A549 (cell line): Measurements from ENCODE around the gene IFNA2. TPM values are rescaled to one million over a fixed set of nuclear protein-coding genes. Genes with fewer than 3 reads are reported as not detected.

Experiments used
- ATAC-seq, 2 experiments: fragments of 200-7000 bp in 1 of 2; fragments of >200 bp in 1 of 2; cut with Nextera tagmentation in 1 of 2; cut with Tn5 transposase in 1 of 2; 3 replicates each; pipeline versions ENCODE4 v1.8.0 to v1.9.1; 2018 to 2020; ENCODE audit warnings: mild to moderate bottlenecking in 1 of 2, moderate library complexity in 1 of 2
- CTCF ChIA-PET: fragments of 300-600 bp; sonication (Branson Sonifier 250); formaldehyde crosslinking; extraction: SDS; loops from one replicate; lab custom pipeline; 2021; ENCODE audit warnings: antibody characterized with exemption, inconsistent platforms; lab: Yijun Ruan, JAX
- POLR2A ChIA-PET: fragments of 350-600 bp; formaldehyde crosslinking; extraction: SDS; loops from one replicate; lab custom pipeline; 2021; ENCODE audit warnings: antibody characterized with exemption, inconsistent platforms; lab: Yijun Ruan, JAX
- DNase-seq, 2 experiments: peaks; one replicate each; pipeline versions ENCODE4 v3.0.0 to v3.0.0-alpha.2; 2011 to 2016; ENCODE audit warnings: low read depth in 1 of 2, low spot score in 1 of 2
- FAIRE-seq: peaks from 2 replicates; lab custom pipeline; 2011; peaks lifted over from hg19 to GRCh38; lab: Jason Lieb, UNC
- H3K27ac ChIP-seq, 2 experiments: fragments of >200 bp; sonication (Bioruptor Twin); formaldehyde crosslinking; 3 replicates each; pipeline ENCODE4 v1.5.1; 2016 to 2017
- H3K4me1 ChIP-seq: fragments of >200 bp; sonication (Bioruptor Twin); formaldehyde crosslinking; 3 replicates; pipeline ENCODE4 v1.6.1; 2016
- H3K4me2 ChIP-seq: fragments of >200 bp; sonication (Bioruptor Twin); formaldehyde crosslinking; 3 replicates; pipeline ENCODE4 v1.6.1; 2016
- H3K4me3 ChIP-seq: fragments of >200 bp; sonication (Bioruptor Twin); formaldehyde crosslinking; 3 replicates; pipeline ENCODE4 v1.5.1; 2016
- H3K9me3 ChIP-seq: fragments of >200 bp; sonication (Bioruptor Twin); formaldehyde crosslinking; 3 replicates; pipeline ENCODE4 v1.6.1; 2016
- BHLHE40 ChIP-seq: IDR thresholded peaks from 2 replicates; pipeline ENCODE4 v1.6.1; 2012; ENCODE audit warnings: low read depth, low read length, inconsistent platforms
- CBX2 ChIP-seq: fragments of 200-600 bp; sonication (generic); IDR thresholded peaks from 2 replicates; pipeline ENCODE4 v1.6.1; 2016; ENCODE audit warnings: low read depth, mild to moderate bottlenecking, borderline replicate concordance
- EHF ChIP-seq: fragments of 250-450 bp; sonication (Bioruptor Pico); IDR thresholded peaks from 2 replicates; pipeline ENCODE4 v1.5.0; 2020; ENCODE audit warnings: mild to moderate bottlenecking
- EHMT2 ChIP-seq: fragments of 200-600 bp; sonication (generic); IDR thresholded peaks from 2 replicates; pipeline ENCODE4 v1.6.1; 2016; ENCODE audit warnings: antibody characterized with exemption, low read depth, mild to moderate bottlenecking, moderate library complexity
- ESRRA ChIP-seq: fragments of 150-350 bp; IDR thresholded peaks from 2 replicates; pipeline ENCODE4 v1.6.1; 2014; ENCODE audit warnings: mild to moderate bottlenecking, low read length, borderline replicate concordance
- GATA3 ChIP-seq: IDR thresholded peaks from 2 replicates; pipeline ENCODE4 v1.6.1; 2012; ENCODE audit warnings: borderline replicate concordance
- HDAC2 ChIP-seq: fragments of 200-600 bp; sonication (generic); IDR thresholded peaks from 2 replicates; pipeline ENCODE4 v1.6.1; 2016
- HOXA7 ChIP-seq: fragments of 250-450 bp; sonication (Bioruptor Pico); IDR thresholded peaks from 2 replicates; pipeline ENCODE4 v1.5.0; 2020; ENCODE audit warnings: mild to moderate bottlenecking, moderate library complexity
- JUNB ChIP-seq: fragments of >200 bp; sonication (Bioruptor Twin); formaldehyde crosslinking; IDR thresholded peaks from 2 replicates; pipeline ENCODE4 v1.6.1; 2016
- KDM1A ChIP-seq: fragments of 200-600 bp; sonication (generic); IDR thresholded peaks from 2 replicates; pipeline ENCODE4 v1.6.1; 2016; ENCODE audit warnings: low read depth, mild to moderate bottlenecking
- MAFK ChIP-seq: fragments of 450-650 bp; IDR thresholded peaks from 2 replicates; pipeline ENCODE4 v1.6.1; 2014; ENCODE audit not compliant: partially characterized antibody
- MAZ ChIP-seq: fragments of 150-350 bp; IDR thresholded peaks from 2 replicates; pipeline ENCODE4 v1.6.1; 2014; ENCODE audit warnings: antibody characterized with exemption, low read depth, low read length, borderline replicate concordance
- MYC ChIP-seq: IDR thresholded peaks from 2 replicates; pipeline ENCODE4 v1.6.1; 2012; ENCODE audit warnings: mild to moderate bottlenecking, inconsistent platforms, low read length, improper control_type of control experiment, borderline replicate concordance
- NFE2L2 ChIP-seq: fragments of 150-350 bp; conservative IDR thresholded peaks from 2 replicates; pipeline ENCODE4 v1.6.1; 2014; ENCODE audit warnings: low read length
- PHF8 ChIP-seq: fragments of 200-600 bp; sonication (generic); IDR thresholded peaks from 2 replicates; pipeline ENCODE4 v1.6.1; 2016; ENCODE audit warnings: low read depth, mild to moderate bottlenecking, antibody characterized with exemption, moderate library complexity, borderline replicate concordance
- POLR2AphosphoS2 ChIP-seq: conservative IDR thresholded peaks from 2 replicates; pipeline ENCODE4 v1.6.1; 2012; ENCODE audit warnings: low read length, improper control_type of control experiment, inconsistent platforms
- RARB ChIP-seq: fragments of 250-450 bp; sonication (Bioruptor Pico); IDR thresholded peaks from 2 replicates; pipeline ENCODE4 v1.8.0; 2021; ENCODE audit warnings: mild to moderate bottlenecking, moderate library complexity
- RCOR1 ChIP-seq: fragments of 150-350 bp; IDR thresholded peaks from 2 replicates; pipeline ENCODE4 v1.6.1; 2014; ENCODE audit warnings: antibody characterized with exemption, low read length, low read depth
- TFCP2L1 ChIP-seq: fragments of 250-450 bp; sonication (Bioruptor Pico); IDR thresholded peaks from 2 replicates; pipeline ENCODE4 v1.5.0; 2021; ENCODE audit warnings: mild to moderate bottlenecking
- ZNF302 ChIP-seq: fragments of 250-450 bp; sonication (Bioruptor Pico); IDR thresholded peaks from 2 replicates; pipeline ENCODE4 v1.9.0; 2021; ENCODE audit warnings: inconsistent platforms, mild to moderate bottlenecking, moderate library complexity
- WGBS: methylation state at CpG from one replicate; pipeline ENCODE4 v1.1.6; 2017; ENCODE audit errors: missing lambda C conversion rate; 5-methylcytosine and 5-hydroxymethylcytosine counted together
- polyA plus RNA-seq, 4 experiments: library from polyadenylated mRNA; depleted of rRNA in 3 of 4; stranded (reverse); fragments of >200 nt; fragmentation: RNase III in 1 of 4; extraction: RNeasy Plus Mini Kit Qiagen cat#74134 plus additional on column Dnase treatment in 1 of 4; gene quantifications; 2 replicates in 3 of 4; 3 replicates in 1 of 4; pipeline ENCODE4 v1.2.3, GENCODE V29; 2011 to 2017
- TF ChIP-seq, protein P1 (sequence below): fragments of 150-350 bp; IDR thresholded peaks from 2 replicates; pipeline ENCODE4 v1.6.1; 2014; ENCODE audit warnings: low read depth, mild to moderate bottlenecking, low read length
- TF ChIP-seq, protein P2 (sequence below): IDR thresholded peaks from 2 replicates; pipeline ENCODE4 v1.6.1; 2012
- TF ChIP-seq, protein P3 (sequence below): fragments of >200 bp; sonication (Bioruptor Twin); formaldehyde crosslinking; IDR thresholded peaks from 3 replicates; pipeline ENCODE4 v1.6.1; 2016
- TF ChIP-seq, protein P4 (sequence below): IDR thresholded peaks from 2 replicates; pipeline ENCODE4 v1.6.1; 2012
- TF ChIP-seq, protein P5 (sequence below): fragments of >200 bp; sonication (Bioruptor Twin); formaldehyde crosslinking; IDR thresholded peaks from 3 replicates; pipeline ENCODE4 v1.5.1; 2016
- TF ChIP-seq, protein P6 (sequence below): fragments of 450-650 bp; IDR thresholded peaks from 2 replicates; pipeline ENCODE4 v1.6.1; 2014; ENCODE audit warnings: antibody characterized with exemption
- TF ChIP-seq, protein P7 (sequence below): fragments of 250-450 bp; sonication (Bioruptor Pico); IDR thresholded peaks from 2 replicates; pipeline ENCODE4 v1.5.0; 2020; ENCODE audit warnings: low read depth, mild to moderate bottlenecking, moderate library complexity

IFNA2 gene
- polyA plus RNA-seq, 2 of the 4 experiments (the other 2 are of a cell fraction): not detected

DNA sequence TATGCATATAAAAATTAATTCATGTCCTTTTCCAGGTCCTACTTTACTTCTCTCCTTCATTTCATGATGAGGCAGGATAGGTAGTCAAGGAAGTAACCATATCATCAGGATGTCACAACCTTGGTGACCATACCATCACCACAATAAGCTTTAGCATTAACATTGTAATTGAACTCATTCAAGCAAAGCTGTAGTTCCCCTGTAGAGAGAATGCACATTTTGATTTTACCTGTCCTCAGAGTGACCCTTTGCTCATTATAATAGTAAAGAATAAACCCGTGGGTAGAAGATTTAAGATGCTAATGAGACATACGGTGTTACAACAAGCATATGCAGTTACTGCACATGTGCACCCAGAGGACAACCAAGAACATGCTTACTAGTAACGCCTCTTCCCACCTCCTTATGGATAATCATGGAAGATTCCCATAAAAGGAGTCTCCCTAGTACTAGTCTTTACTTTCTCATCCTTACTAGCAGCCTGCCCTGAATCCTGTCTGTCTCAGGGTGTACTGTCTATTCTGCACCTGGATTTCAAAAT lies 36.7 kb downstream of the IFNA2 start:
- Histone ChIP-seq H3K4me3 (no peak overlapping the region), H3K27ac (no peak overlapping the region), H3K9me3 (peaks cover 8% of the 10 kb centered on the region; the same call in 2 of the 3 replicates), H3K4me2 (no peak overlapping the region), H3K4me1 (no peaks in the 10 kb centered on the region)
- 10% methylated on average over 3 of the region's 3 CpGs for WGBS
- DNase-seq (no peak), FAIRE-seq (no peak), ATAC-seq (no peak)
- POLR2A ChIA-PET: no interaction called here
- TF ChIP-seq RCOR1: no peak
- CTCF ChIA-PET: interaction anchor here (2.1 kb wide), 1 partner anchor 9 kb away, joined by 5 read pairs; no protein-coding TSS in a partner anchor

DNA sequence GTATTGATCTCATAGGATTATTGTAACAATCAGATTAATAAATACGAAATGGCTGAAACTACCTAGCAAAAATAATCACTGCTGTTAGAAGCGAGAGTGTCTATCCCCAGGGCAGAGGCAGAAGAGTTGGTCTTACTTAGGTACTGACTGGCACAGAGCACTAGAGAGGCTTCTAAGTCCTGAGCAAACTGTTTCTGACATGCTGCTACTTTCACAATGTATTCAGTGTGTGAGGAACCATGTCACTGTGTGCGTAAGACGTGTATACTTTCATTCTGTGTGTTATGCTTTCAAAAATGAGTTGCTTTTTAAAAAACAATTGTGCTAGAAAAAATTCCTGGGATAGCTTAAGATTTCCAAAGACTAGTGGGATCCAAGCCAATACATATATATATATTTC lies 44.5 kb downstream of the IFNA2 start:
- FAIRE-seq (no peak), ATAC-seq (no peak), DNase-seq (no peak)
- ChIA-PET CTCF (interaction anchor here (1.0 to 2.0 kb wide), 3 partner anchors 14 to 448 kb away, joined by 3 to 9 read pairs (median 4); no protein-coding TSS in a partner anchor), POLR2A (no interaction called here)
- peaks cover 3% of the 10 kb centered on the region; the same call in 1 of the 3 replicates for H3K4me1 ChIP-seq
- H3K4me3 ChIP-seq: no peak overlapping the region
- peaks cover 8% of the 10 kb centered on the region; the same call in 2 of the 3 replicates for H3K9me3 ChIP-seq
- 60% methylated on average over 4 of the region's 4 CpGs for WGBS
- no peak overlapping the region for H3K4me2 ChIP-seq
- TF ChIP-seq, protein P1, sequence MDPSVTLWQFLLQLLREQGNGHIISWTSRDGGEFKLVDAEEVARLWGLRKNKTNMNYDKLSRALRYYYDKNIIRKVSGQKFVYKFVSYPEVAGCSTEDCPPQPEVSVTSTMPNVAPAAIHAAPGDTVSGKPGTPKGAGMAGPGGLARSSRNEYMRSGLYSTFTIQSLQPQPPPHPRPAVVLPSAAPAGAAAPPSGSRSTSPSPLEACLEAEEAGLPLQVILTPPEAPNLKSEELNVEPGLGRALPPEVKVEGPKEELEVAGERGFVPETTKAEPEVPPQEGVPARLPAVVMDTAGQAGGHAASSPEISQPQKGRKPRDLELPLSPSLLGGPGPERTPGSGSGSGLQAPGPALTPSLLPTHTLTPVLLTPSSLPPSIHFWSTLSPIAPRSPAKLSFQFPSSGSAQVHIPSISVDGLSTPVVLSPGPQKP: no peak
- no peak for TF ChIP-seq EHMT2
- TF ChIP-seq MAFK: no peak
- no peak for TF ChIP-seq JUNB
- TF ChIP-seq, protein P2, sequence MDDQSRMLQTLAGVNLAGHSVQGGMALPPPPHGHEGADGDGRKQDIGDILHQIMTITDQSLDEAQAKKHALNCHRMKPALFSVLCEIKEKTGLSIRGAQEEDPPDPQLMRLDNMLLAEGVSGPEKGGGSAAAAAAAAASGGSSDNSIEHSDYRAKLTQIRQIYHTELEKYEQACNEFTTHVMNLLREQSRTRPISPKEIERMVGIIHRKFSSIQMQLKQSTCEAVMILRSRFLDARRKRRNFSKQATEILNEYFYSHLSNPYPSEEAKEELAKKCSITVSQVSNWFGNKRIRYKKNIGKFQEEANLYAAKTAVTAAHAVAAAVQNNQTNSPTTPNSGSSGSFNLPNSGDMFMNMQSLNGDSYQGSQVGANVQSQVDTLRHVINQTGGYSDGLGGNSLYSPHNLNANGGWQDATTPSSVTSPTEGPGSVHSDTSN: no peak
- TF ChIP-seq GATA3: no peak
- no peak for TF ChIP-seq TFCP2L1
- TF ChIP-seq, protein P3, sequence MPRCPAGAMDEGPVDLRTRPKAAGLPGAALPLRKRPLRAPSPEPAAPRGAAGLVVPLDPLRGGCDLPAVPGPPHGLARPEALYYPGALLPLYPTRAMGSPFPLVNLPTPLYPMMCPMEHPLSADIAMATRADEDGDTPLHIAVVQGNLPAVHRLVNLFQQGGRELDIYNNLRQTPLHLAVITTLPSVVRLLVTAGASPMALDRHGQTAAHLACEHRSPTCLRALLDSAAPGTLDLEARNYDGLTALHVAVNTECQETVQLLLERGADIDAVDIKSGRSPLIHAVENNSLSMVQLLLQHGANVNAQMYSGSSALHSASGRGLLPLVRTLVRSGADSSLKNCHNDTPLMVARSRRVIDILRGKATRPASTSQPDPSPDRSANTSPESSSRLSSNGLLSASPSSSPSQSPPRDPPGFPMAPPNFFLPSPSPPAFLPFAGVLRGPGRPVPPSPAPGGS: no peak
- TF ChIP-seq MYC: no peak
- TF ChIP-seq POLR2AphosphoS2: no peak
- TF ChIP-seq, protein P4, sequence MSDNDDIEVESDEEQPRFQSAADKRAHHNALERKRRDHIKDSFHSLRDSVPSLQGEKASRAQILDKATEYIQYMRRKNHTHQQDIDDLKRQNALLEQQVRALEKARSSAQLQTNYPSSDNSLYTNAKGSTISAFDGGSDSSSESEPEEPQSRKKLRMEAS: no peak
- TF ChIP-seq CBX2: no peak
- TF ChIP-seq HDAC2: no peak
- TF ChIP-seq MAZ: no peak
- no peak for TF ChIP-seq ESRRA
- TF ChIP-seq, protein P5, sequence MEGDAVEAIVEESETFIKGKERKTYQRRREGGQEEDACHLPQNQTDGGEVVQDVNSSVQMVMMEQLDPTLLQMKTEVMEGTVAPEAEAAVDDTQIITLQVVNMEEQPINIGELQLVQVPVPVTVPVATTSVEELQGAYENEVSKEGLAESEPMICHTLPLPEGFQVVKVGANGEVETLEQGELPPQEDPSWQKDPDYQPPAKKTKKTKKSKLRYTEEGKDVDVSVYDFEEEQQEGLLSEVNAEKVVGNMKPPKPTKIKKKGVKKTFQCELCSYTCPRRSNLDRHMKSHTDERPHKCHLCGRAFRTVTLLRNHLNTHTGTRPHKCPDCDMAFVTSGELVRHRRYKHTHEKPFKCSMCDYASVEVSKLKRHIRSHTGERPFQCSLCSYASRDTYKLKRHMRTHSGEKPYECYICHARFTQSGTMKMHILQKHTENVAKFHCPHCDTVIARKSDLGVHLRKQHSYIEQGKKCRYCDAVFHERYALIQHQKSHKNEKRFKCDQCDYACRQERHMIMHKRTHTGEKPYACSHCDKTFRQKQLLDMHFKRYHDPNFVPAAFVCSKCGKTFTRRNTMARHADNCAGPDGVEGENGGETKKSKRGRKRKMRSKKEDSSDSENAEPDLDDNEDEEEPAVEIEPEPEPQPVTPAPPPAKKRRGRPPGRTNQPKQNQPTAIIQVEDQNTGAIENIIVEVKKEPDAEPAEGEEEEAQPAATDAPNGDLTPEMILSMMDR: no peak
- no peak for TF ChIP-seq BHLHE40
- H3K27ac ChIP-seq: no peak overlapping the region

DNA sequence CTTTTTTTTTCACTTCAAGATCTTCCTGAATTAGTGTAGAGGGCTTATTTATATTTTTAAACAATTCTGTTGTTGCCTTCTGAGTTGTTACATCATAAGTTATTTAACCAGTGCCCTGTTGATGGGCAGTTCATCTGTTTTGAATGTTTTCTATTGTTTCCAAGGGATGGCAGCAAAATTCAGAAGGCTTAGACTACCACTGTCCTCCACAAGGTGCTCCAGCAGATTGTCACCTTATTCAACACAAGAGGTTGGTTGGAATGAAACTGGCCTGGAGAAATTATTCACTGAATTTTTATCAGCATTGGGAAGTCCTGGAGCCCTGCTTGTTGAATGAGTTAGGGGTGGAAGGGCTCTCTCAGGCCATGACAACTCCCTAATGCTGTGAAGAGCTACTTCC lies 48.7 kb downstream of the IFNA2 start:
- no peaks in the 10 kb centered on the region for H3K9me3 ChIP-seq
- no peak overlapping the region for H3K4me3 ChIP-seq
- FAIRE-seq (no peak), ATAC-seq (peak in 1 of 2 experiments; percentile 39; a peak in 4 of 6 replicates), DNase-seq (peak in 1 of 2 experiments; percentile 27)
- H3K4me1 ChIP-seq: peaks cover 29% of the 10 kb centered on the region
- H3K27ac ChIP-seq: no peak overlapping the region
- no peak overlapping the region for H3K4me2 ChIP-seq
- CTCF ChIA-PET: interaction anchor here (0.6 to 1.6 kb wide), 2 partner anchors 60 to 468 kb away, joined by 3 to 4 read pairs; no protein-coding TSS in a partner anchor
- POLR2A ChIA-PET: no interaction called here
- TF ChIP-seq NFE2L2 (no peak), PHF8 (no peak), ZNF302 (CRISPR knock-in tag) (no peak), GATA3 (no peak), KDM1A (no peak), ESRRA (no peak), HOXA7 (CRISPR knock-in tag) (no peak), EHF (CRISPR knock-in tag) (no peak), RARB (CRISPR knock-in tag) (no peak), EHMT2 (no peak)
- TF ChIP-seq, protein P4: no peak
- TF ChIP-seq, protein P6, sequence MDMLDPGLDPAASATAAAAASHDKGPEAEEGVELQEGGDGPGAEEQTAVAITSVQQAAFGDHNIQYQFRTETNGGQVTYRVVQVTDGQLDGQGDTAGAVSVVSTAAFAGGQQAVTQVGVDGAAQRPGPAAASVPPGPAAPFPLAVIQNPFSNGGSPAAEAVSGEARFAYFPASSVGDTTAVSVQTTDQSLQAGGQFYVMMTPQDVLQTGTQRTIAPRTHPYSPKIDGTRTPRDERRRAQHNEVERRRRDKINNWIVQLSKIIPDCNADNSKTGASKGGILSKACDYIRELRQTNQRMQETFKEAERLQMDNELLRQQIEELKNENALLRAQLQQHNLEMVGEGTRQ: no peak
- TF ChIP-seq, protein P7, sequence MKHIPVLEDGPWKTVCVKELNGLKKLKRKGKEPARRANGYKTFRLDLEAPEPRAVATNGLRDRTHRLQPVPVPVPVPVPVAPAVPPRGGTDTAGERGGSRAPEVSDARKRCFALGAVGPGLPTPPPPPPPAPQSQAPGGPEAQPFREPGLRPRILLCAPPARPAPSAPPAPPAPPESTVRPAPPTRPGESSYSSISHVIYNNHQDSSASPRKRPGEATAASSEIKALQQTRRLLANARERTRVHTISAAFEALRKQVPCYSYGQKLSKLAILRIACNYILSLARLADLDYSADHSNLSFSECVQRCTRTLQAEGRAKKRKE: no peak
